ENCODE measurements around the gene SLC4A8.

The SLC4A8 gene

GRCh38 chr12:51460519-51460918 is 35.9 kb downstream of the SLC4A8 start:
- H3K9me3 ChIP-seq (ENCODE audit: low read length) = no peaks in the 10 kb centered on the region
- H3K36me3 ChIP-seq (ENCODE audit: insufficient read depth, low read length) = no peaks in the 10 kb centered on the region
- no peaks in the 10 kb centered on the region for H3K27me3 ChIP-seq (ENCODE audit: control insufficient read depth in 1 of 2, insufficient read depth in 2 of 2, low read length in 2 of 2)
- H3K4me3 ChIP-seq (ENCODE audit: low read depth in 1 of 2, low read length in 2 of 2) = no peak overlapping the region
- no peaks in the 10 kb centered on the region for H3K4me1 ChIP-seq (ENCODE audit: insufficient read depth, low read length)
- H3K9ac ChIP-seq (ENCODE audit: low read length) = no peak overlapping the region
- H3K27ac ChIP-seq (ENCODE audit: low read depth, low read length) = no peak overlapping the region

GRCh38 chr12:51465491-51465890 is 40.9 kb downstream of the SLC4A8 start:
- no peak overlapping the region for H3K4me3 ChIP-seq (ENCODE audit: low read depth in 1 of 2, low read length in 2 of 2)
- no peaks in the 10 kb centered on the region for H3K9me3 ChIP-seq (ENCODE audit: low read length)
- no peaks in the 10 kb centered on the region for H3K36me3 ChIP-seq (ENCODE audit: insufficient read depth, low read length)
- no peak overlapping the region for H3K27ac ChIP-seq (ENCODE audit: low read depth, low read length)
- no peak overlapping the region for H3K9ac ChIP-seq (ENCODE audit: low read length)
- no peaks in the 10 kb centered on the region for H3K27me3 ChIP-seq (ENCODE audit: control insufficient read depth in 1 of 2, insufficient read depth in 2 of 2, low read length in 2 of 2)
- no peaks in the 10 kb centered on the region for H3K4me1 ChIP-seq (ENCODE audit: insufficient read depth, low read length)

DNA sequence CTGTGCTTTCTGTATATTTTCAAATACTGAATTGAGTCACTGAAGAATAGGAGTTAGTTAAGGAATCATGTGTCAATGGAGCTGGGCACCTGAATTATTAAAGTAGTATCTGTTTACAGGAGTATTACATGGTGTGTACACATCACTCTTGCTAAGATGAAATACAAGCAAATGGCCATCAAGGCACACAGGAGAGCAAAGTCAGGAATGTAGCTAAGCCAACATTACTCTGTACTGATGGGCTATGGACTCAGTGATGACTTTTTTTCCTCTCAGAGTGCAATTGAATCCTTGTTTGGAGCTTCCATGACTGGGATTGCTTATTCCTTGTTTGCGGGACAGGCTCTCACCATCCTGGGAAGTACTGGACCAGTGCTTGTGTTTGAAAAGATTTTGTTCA is 45.5 kb downstream of the SLC4A8 start:
- Histone ChIP-seq H3K27ac (ENCODE audit: low read depth, low read length) (no peak overlapping the region), H3K4me1 (ENCODE audit: insufficient read depth, low read length) (no peaks in the 10 kb centered on the region), H3K36me3 (ENCODE audit: insufficient read depth, low read length) (no peaks in the 10 kb centered on the region), H3K9ac (ENCODE audit: low read length) (no peak overlapping the region), H3K27me3 (ENCODE audit: control insufficient read depth in 1 of 2, insufficient read depth in 2 of 2, low read length in 2 of 2) (no peaks in the 10 kb centered on the region), H3K9me3 (ENCODE audit: low read length) (no peaks in the 10 kb centered on the region), H3K4me3 (ENCODE audit: low read depth in 1 of 2, low read length in 2 of 2) (no peak overlapping the region)

DNA sequence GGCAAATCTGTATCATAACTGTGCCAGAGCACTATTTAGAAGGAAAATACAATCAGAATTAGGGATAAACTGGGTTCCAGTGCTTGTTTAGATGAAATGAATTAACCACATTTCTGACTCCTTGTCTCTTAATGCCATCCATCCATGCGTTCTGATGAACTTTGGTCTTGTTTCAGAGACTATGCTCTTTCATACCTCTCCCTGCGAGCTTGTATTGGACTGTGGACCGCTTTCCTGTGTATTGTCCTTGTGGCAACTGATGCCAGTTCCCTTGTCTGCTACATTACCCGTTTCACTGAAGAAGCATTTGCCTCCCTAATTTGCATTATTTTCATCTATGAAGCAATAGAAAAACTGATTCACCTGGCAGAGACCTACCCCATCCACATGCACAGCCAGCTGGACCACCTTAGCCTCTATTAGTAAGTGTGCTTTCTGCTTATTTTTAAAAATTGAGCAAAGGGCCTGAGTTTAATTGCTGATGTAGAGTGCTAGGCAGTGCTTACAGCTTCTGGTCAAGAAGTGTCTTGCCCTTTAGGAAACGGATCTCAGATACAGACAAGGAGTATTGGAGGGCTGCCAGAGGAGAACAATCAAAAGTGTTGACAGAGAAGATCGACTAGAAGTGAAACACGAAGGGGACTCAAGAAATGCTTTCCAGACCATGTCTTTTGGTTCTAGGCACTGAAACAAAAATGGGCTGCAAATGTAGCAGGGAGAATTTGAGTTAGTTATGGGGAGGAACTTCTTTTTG is 46.7 kb downstream of the SLC4A8 start:
- no peak overlapping the region for H3K9ac ChIP-seq (ENCODE audit: low read length)
- no peak overlapping the region for H3K27ac ChIP-seq (ENCODE audit: low read depth, low read length)
- no peaks in the 10 kb centered on the region for H3K9me3 ChIP-seq (ENCODE audit: low read length)
- no peaks in the 10 kb centered on the region for H3K36me3 ChIP-seq (ENCODE audit: insufficient read depth, low read length)
- H3K4me3 ChIP-seq (ENCODE audit: low read depth in 1 of 2, low read length in 2 of 2) = no peak overlapping the region
- H3K27me3 ChIP-seq (ENCODE audit: control insufficient read depth in 1 of 2, insufficient read depth in 2 of 2, low read length in 2 of 2) = no peaks in the 10 kb centered on the region
- H3K4me1 ChIP-seq (ENCODE audit: insufficient read depth, low read length) = no peaks in the 10 kb centered on the region

DNA sequence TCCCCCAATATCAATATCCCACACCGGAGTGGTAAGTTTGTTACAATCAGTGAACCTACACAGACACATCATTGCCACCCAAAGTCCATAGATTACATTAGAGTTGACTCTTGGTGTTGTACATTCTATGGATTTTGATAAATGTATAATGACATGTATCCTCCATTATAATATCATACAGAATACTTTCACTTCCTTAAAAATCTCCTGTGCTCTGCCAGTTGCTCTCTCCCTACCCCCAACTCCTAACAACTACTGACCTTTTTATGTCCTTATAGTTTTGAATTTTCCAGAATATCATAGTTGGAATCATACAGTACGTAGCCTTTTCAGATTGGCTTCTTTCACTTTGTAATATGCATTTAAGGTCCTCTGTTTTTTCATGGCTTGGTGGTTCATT is 48.4 kb downstream of the SLC4A8 start:
- Histone ChIP-seq H3K9ac (ENCODE audit: low read length) (no peak overlapping the region), H3K4me1 (ENCODE audit: insufficient read depth, low read length) (no peaks in the 10 kb centered on the region), H3K9me3 (ENCODE audit: low read length) (no peaks in the 10 kb centered on the region), H3K27me3 (ENCODE audit: control insufficient read depth in 1 of 2, insufficient read depth in 2 of 2, low read length in 2 of 2) (no peaks in the 10 kb centered on the region), H3K4me3 (ENCODE audit: low read depth in 1 of 2, low read length in 2 of 2) (no peak overlapping the region), H3K27ac (ENCODE audit: low read depth, low read length) (no peak overlapping the region), H3K36me3 (ENCODE audit: insufficient read depth, low read length) (no peaks in the 10 kb centered on the region)

DNA sequence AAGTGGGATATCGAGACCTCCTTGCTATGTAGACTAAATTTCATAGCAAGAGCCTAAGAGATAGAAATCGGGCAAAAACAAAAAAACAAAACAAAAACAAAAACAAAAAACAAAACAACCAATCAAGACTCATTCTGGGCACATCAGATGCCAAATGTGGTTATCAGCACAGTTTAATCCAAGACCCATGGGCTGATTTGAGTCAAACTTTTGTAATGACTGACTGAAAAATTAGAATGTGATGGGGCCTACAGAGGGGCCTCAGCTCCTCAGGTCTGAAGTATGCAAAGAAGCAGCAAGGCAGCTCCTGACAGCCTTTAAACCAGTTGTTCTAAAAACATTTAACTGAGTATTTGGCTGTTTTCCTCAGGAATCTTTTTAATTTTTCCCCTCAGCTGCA is 49.3 kb downstream of the SLC4A8 start:
- Histone ChIP-seq H3K4me1 (ENCODE audit: insufficient read depth, low read length) (no peaks in the 10 kb centered on the region), H3K27me3 (ENCODE audit: control insufficient read depth in 1 of 2, insufficient read depth in 2 of 2, low read length in 2 of 2) (no peaks in the 10 kb centered on the region), H3K9ac (ENCODE audit: low read length) (no peak overlapping the region), H3K9me3 (ENCODE audit: low read length) (no peaks in the 10 kb centered on the region), H3K4me3 (ENCODE audit: low read depth in 1 of 2, low read length in 2 of 2) (no peak overlapping the region), H3K36me3 (ENCODE audit: insufficient read depth, low read length) (no peaks in the 10 kb centered on the region), H3K27ac (ENCODE audit: low read depth, low read length) (no peak overlapping the region)

DNA sequence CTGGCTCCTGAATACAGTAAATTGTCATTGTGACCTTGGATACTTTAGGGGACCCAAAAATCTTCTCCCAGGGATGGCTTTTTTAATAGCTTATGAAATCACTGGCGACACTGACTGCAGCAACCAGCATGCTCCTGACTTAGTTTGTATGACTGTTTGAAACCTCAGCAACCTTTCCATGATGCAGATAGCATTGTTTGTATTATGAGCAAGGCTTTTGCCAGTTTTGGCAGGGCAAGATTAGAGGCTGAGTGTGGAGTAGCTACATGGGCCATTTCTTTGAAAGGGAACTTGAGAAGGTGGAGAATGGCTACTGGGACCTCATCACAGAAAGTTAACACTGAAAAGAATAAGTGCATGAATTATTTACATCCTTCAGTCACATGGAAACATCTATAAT is 50.9 kb downstream of the SLC4A8 start:
- no peaks in the 10 kb centered on the region for H3K4me1 ChIP-seq (ENCODE audit: insufficient read depth, low read length)
- no peak overlapping the region for H3K4me3 ChIP-seq (ENCODE audit: low read depth in 1 of 2, low read length in 2 of 2)
- H3K36me3 ChIP-seq (ENCODE audit: insufficient read depth, low read length) = no peaks in the 10 kb centered on the region
- H3K27ac ChIP-seq (ENCODE audit: low read depth, low read length) = no peak overlapping the region
- H3K9ac ChIP-seq (ENCODE audit: low read length) = no peak overlapping the region
- H3K27me3 ChIP-seq (ENCODE audit: control insufficient read depth in 1 of 2, insufficient read depth in 2 of 2, low read length in 2 of 2) = no peaks in the 10 kb centered on the region
- no peaks in the 10 kb centered on the region for H3K9me3 ChIP-seq (ENCODE audit: low read length)

- no peaks in the 10 kb centered on the region for H3K9me3 ChIP-seq (ENCODE audit: low read length)
- no peaks in the 10 kb centered on the region for H3K36me3 ChIP-seq (ENCODE audit: insufficient read depth, low read length)
- no peak overlapping the region for H3K9ac ChIP-seq (ENCODE audit: low read length)
- no peak overlapping the region for H3K27ac ChIP-seq (ENCODE audit: low read depth, low read length)
- no peak overlapping the region for H3K4me3 ChIP-seq (ENCODE audit: low read depth in 1 of 2, low read length in 2 of 2)
- no peaks in the 10 kb centered on the region for H3K4me1 ChIP-seq (ENCODE audit: insufficient read depth, low read length)
- no peaks in the 10 kb centered on the region for H3K27me3 ChIP-seq (ENCODE audit: control insufficient read depth in 1 of 2, insufficient read depth in 2 of 2, low read length in 2 of 2)
Observed at GRCh38 chr12:51480978-51481377, 56.3 kb downstream of the SLC4A8 start.

DNA sequence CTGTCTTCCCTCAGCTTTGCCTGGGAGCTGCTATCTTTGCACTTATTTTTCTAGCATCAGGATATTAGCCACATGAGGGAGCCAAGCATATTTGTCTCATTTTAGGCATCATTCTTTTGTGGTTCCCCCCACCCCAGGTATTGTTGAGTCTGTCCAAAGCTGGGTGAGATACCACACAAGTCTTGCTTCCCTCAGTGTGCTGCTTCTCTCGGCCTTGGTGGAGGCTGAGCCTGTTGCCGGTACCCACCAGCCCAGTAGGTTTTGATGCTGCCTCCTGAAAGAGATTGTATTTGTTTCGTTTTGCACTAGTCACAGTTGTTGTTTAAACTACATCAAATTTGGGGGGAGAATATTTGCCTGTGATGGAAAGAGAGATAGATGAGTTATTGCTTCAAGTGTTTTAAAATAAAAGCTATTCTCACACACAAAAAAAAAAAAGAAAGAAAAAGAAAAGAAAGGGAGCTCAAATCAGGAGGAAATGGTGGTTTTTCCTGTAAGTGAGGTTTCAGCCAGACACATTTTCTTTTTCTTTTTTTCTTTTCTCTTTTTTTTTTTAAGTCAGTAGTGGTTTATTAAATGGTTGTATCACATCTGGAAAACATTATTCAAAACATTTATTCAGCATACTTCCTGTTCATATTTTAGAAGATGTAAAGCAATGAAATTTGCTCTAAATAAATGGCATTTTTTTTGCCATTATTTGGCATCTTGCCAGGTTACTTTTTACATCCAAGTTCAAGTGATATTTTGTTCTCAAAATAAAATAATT is 58.5 kb downstream of the SLC4A8 start:
- H3K27me3 ChIP-seq (ENCODE audit: control insufficient read depth in 1 of 2, insufficient read depth in 2 of 2, low read length in 2 of 2) = no peaks in the 10 kb centered on the region
- no peak overlapping the region for H3K27ac ChIP-seq (ENCODE audit: low read depth, low read length)
- no peaks in the 10 kb centered on the region for H3K4me1 ChIP-seq (ENCODE audit: insufficient read depth, low read length)
- H3K36me3 ChIP-seq (ENCODE audit: insufficient read depth, low read length) = no peaks in the 10 kb centered on the region
- H3K9ac ChIP-seq (ENCODE audit: low read length) = no peak overlapping the region
- no peaks in the 10 kb centered on the region for H3K9me3 ChIP-seq (ENCODE audit: low read length)
- H3K4me3 ChIP-seq (ENCODE audit: low read depth in 1 of 2, low read length in 2 of 2) = no peak overlapping the region

DNA sequence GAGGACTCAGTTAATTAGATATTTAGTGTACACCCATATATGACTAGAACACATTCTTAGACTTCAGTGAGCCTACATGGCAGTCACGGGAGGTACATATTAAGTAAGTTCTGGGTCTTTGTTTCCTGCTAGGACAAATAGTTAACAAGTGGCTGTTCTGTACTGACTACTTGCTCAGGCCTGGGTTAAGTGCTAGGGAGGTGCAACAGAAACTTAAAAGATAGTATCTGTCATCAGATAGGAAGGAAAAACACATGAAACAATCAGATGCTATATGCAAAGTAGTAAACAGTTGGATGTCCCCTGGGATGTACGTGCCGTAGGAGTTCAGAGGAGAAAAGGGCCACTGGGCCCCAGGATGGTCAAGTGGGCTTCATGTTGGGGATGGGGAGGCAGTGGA is 59.5 kb downstream of the SLC4A8 start:
- no peaks in the 10 kb centered on the region for H3K9me3 ChIP-seq (ENCODE audit: low read length)
- no peaks in the 10 kb centered on the region for H3K27me3 ChIP-seq (ENCODE audit: control insufficient read depth in 1 of 2, insufficient read depth in 2 of 2, low read length in 2 of 2)
- no peaks in the 10 kb centered on the region for H3K36me3 ChIP-seq (ENCODE audit: insufficient read depth, low read length)
- H3K9ac ChIP-seq (ENCODE audit: low read length) = no peak overlapping the region
- H3K4me3 ChIP-seq (ENCODE audit: low read depth in 1 of 2, low read length in 2 of 2) = no peak overlapping the region
- H3K4me1 ChIP-seq (ENCODE audit: insufficient read depth, low read length) = no peaks in the 10 kb centered on the region
- H3K27ac ChIP-seq (ENCODE audit: low read depth, low read length) = no peak overlapping the region

DNA sequence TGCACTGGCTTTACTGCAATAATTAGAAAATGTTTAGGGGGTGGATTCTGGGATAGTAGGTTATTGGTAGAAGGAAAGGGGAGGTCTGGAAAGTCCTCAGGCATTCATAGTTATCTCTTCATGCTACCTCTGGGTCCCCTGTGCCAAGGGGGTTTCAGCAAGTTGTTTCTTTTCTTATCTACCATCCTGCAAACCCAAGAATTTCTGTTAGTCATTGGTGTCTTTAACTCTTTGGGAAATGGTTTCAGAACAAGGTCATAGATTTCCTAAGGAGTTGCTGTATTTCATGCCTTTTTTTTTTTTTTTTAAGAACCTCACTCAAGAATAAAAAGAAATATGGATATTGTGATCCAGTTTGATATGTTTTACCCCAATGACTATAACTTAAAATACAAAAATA is 63.6 kb downstream of the SLC4A8 start:
- Histone ChIP-seq H3K27ac (ENCODE audit: low read depth, low read length) (no peak overlapping the region), H3K4me3 (ENCODE audit: low read depth in 1 of 2, low read length in 2 of 2) (no peak overlapping the region), H3K9ac (ENCODE audit: low read length) (no peak overlapping the region), H3K9me3 (ENCODE audit: low read length) (no peaks in the 10 kb centered on the region), H3K4me1 (ENCODE audit: insufficient read depth, low read length) (no peaks in the 10 kb centered on the region), H3K36me3 (ENCODE audit: insufficient read depth, low read length) (no peaks in the 10 kb centered on the region), H3K27me3 (ENCODE audit: control insufficient read depth in 1 of 2, insufficient read depth in 2 of 2, low read length in 2 of 2) (no peaks in the 10 kb centered on the region)

GRCh38 chr12:51493281-51493680 is 68.7 kb downstream of the SLC4A8 start:
- H3K4me3 ChIP-seq (ENCODE audit: low read depth in 1 of 2, low read length in 2 of 2) = no peak overlapping the region
- H3K9me3 ChIP-seq (ENCODE audit: low read length) = no peaks in the 10 kb centered on the region
- no peaks in the 10 kb centered on the region for H3K27me3 ChIP-seq (ENCODE audit: control insufficient read depth in 1 of 2, insufficient read depth in 2 of 2, low read length in 2 of 2)
- H3K27ac ChIP-seq (ENCODE audit: low read depth, low read length) = no peak overlapping the region
- H3K4me1 ChIP-seq (ENCODE audit: insufficient read depth, low read length) = no peaks in the 10 kb centered on the region
- H3K36me3 ChIP-seq (ENCODE audit: insufficient read depth, low read length) = no peaks in the 10 kb centered on the region
- no peak overlapping the region for H3K9ac ChIP-seq (ENCODE audit: low read length)

Measured in muscle layer of colon (tissue), 2 donors.